Measurements from ENCODE around the gene GJD3.

GRCh38 chr17:40371261-40371929 lies 6.9 kb upstream of the GJD3 start:
- TF ChIP-seq CTCF (IDR thresholded peaks at IDR 0.05; ENCODE audit: insufficient read depth, low read length) (no peak), SPI1 (IDR thresholded peaks at IDR 0.05; ENCODE audit: borderline replicate concordance, low read depth) (no peak)
